T-helper 17 cell (primary cell): ENCODE measurements around the gene EFEMP1. TPM values are rescaled to one million over a fixed set of nuclear protein-coding genes. Genes with fewer than 3 reads are reported as not detected.

ENCODE experiments used
- ATAC-seq: fragments of 150-1000 bp; cut with Tn5 transposase; 2 replicates; pipeline ENCODE4 v1.10.0; 2021; ENCODE audit warnings: mild to moderate bottlenecking, moderate library complexity
- DNase-seq, 3 donors: peaks; one replicate each; pipeline versions ENCODE4 v3.0.0 to v3.0.0-alpha.2; 2020 to 2021
- H3K9me3 ChIP-seq: one replicate; pipeline ENCODE4 v1.7.0; 2013; ENCODE audit warnings: low read length, mild to moderate bottlenecking; ENCODE audit not compliant: control insufficient read depth, poor library complexity, severe bottlenecking
- H3K27ac Mint-ChIP-seq: one replicate; pipeline ENCODE4 v1.8.0; 2022; ENCODE audit warnings: mild to moderate bottlenecking, moderate library complexity, mixed read lengths
- H3K27me3 Mint-ChIP-seq: one replicate; pipeline ENCODE4 v1.8.0; 2022; ENCODE audit warnings: mixed read lengths
- H3K36me3 Mint-ChIP-seq: one replicate; pipeline ENCODE4 v1.8.0; 2022; ENCODE audit warnings: low read depth, mixed read lengths
- H3K4me1 Mint-ChIP-seq: one replicate; pipeline ENCODE4 v1.8.0; 2022; ENCODE audit warnings: mild to moderate bottlenecking, mixed read lengths
- H3K4me3 Mint-ChIP-seq: one replicate; pipeline ENCODE4 v1.8.0; 2022; ENCODE audit warnings: mild to moderate bottlenecking, moderate library complexity, mixed read lengths
- total RNA-seq, 4 donors: library from RNA in 2 of 4; stranded (reverse) in 2 of 4; gene quantifications; one replicate each; pipeline ENCODE4 v1.2.3 and lab custom pipeline; 2022 to 2026

EFEMP1 gene
- total RNA-seq, 2 donors from 2014 or later, result not detected

GRCh38 chr2:55883357-55883756, 40.2 kb downstream of the EFEMP1 start:
- no peak for ATAC-seq
- Mint-ChIP-seq H3K27ac (no peak overlapping the region), H3K4me1 (no peaks in the 10 kb centered on the region), H3K4me3 (no peak overlapping the region), H3K36me3 (no peaks in the 10 kb centered on the region), H3K27me3 (peaks cover 7% of the 10 kb centered on the region)
- H3K9me3 ChIP-seq, result no peaks in the 10 kb centered on the region
- DNase-seq, result no peak

- Mint-ChIP-seq H3K4me3 (no peak overlapping the region), H3K4me1 (no peaks in the 10 kb centered on the region), H3K27ac (no peak overlapping the region), H3K36me3 (no peaks in the 10 kb centered on the region), H3K27me3 (peaks cover 7% of the 10 kb centered on the region)
- no peaks in the 10 kb centered on the region for H3K9me3 ChIP-seq
- DNase-seq (no peak), ATAC-seq (no peak)
Measured at GRCh38 chr2:55882954-55883353, 40.6 kb downstream of the EFEMP1 start.

- Mint-ChIP-seq H3K4me1 (no peaks in the 10 kb centered on the region), H3K4me3 (no peak overlapping the region), H3K27me3 (peaks cover 7% of the 10 kb centered on the region), H3K36me3 (no peaks in the 10 kb centered on the region), H3K27ac (no peak overlapping the region)
- ATAC-seq (no peak), DNase-seq (no peak)
- H3K9me3 ChIP-seq, result no peaks in the 10 kb centered on the region
Measured at GRCh38 chr2:55880416-55881143, 43.0 kb downstream of the EFEMP1 start.

- no peak overlapping the region for H3K27ac Mint-ChIP-seq
Measured at GRCh38 chr2:55879976-55880375, 43.6 kb downstream of the EFEMP1 start.

GRCh38 chr2:55877087-55877436, 46.5 kb downstream of the EFEMP1 start:
- Mint-ChIP-seq H3K4me3 (no peak overlapping the region), H3K27ac (no peak overlapping the region), H3K27me3 (peaks cover 7% of the 10 kb centered on the region), H3K4me1 (no peaks in the 10 kb centered on the region), H3K36me3 (no peaks in the 10 kb centered on the region)
- ATAC-seq, result no peak
- no peaks in the 10 kb centered on the region for H3K9me3 ChIP-seq
- DNase-seq, result no peak

More at GRCh38 chr2:55879976-55880375, 43.6 kb downstream of the EFEMP1 start:
- Mint-ChIP-seq H3K4me1 (no peaks in the 10 kb centered on the region), H3K4me3 (no peak overlapping the region), H3K27me3 (peaks cover 7% of the 10 kb centered on the region), H3K36me3 (no peaks in the 10 kb centered on the region)
- H3K9me3 ChIP-seq, result no peaks in the 10 kb centered on the region
- no peak for DNase-seq
- no peak for ATAC-seq

GRCh38 chr2:55876429-55877086, 47.0 kb downstream of the EFEMP1 start:
- H3K4me1 Mint-ChIP-seq, result no peaks in the 10 kb centered on the region
- H3K27ac Mint-ChIP-seq, result no peak overlapping the region
- no peaks in the 10 kb centered on the region for H3K9me3 ChIP-seq
- ATAC-seq (no peak), DNase-seq (no peak)
- H3K36me3 Mint-ChIP-seq, result no peaks in the 10 kb centered on the region
- peaks cover 7% of the 10 kb centered on the region for H3K27me3 Mint-ChIP-seq
- no peak overlapping the region for H3K4me3 Mint-ChIP-seq

GRCh38 chr2:55875434-55876135, 48.0 kb downstream of the EFEMP1 start:
- Mint-ChIP-seq H3K27me3 (peaks cover 7% of the 10 kb centered on the region), H3K36me3 (no peaks in the 10 kb centered on the region), H3K27ac (no peak overlapping the region), H3K4me3 (no peak overlapping the region), H3K4me1 (no peaks in the 10 kb centered on the region)
- DNase-seq (no peak), ATAC-seq (no peak)
- H3K9me3 ChIP-seq, result no peaks in the 10 kb centered on the region

- no peaks in the 10 kb centered on the region for H3K9me3 ChIP-seq
- Mint-ChIP-seq H3K27ac (no peak overlapping the region), H3K27me3 (no peaks in the 10 kb centered on the region), H3K4me3 (no peak overlapping the region), H3K36me3 (no peaks in the 10 kb centered on the region), H3K4me1 (no peaks in the 10 kb centered on the region)
- DNase-seq, result no peak
- ATAC-seq, result no peak
Measured at GRCh38 chr2:55874338-55874737, 49.2 kb downstream of the EFEMP1 start.

GRCh38 chr2:55871637-55872036, 51.9 kb downstream of the EFEMP1 start:
- ATAC-seq (no peak), DNase-seq (no peak)
- Mint-ChIP-seq H3K27ac (no peak overlapping the region), H3K4me3 (no peak overlapping the region), H3K4me1 (no peaks in the 10 kb centered on the region), H3K27me3 (no peaks in the 10 kb centered on the region), H3K36me3 (no peaks in the 10 kb centered on the region)
- no peaks in the 10 kb centered on the region for H3K9me3 ChIP-seq

GRCh38 chr2:55869637-55870325, 53.8 kb downstream of the EFEMP1 start:
- H3K27ac Mint-ChIP-seq, result no peak overlapping the region
- DNase-seq, result no peak
- H3K36me3 Mint-ChIP-seq, result no peaks in the 10 kb centered on the region
- no peaks in the 10 kb centered on the region for H3K27me3 Mint-ChIP-seq
- H3K4me1 Mint-ChIP-seq, result no peaks in the 10 kb centered on the region
- no peaks in the 10 kb centered on the region for H3K9me3 ChIP-seq
- ATAC-seq, result no peak
- no peak overlapping the region for H3K4me3 Mint-ChIP-seq

- Mint-ChIP-seq H3K27me3 (no peaks in the 10 kb centered on the region), H3K4me3 (no peak overlapping the region), H3K4me1 (no peaks in the 10 kb centered on the region)
Measured at GRCh38 chr2:55865096-55865835, 58.3 kb downstream of the EFEMP1 start.

GRCh38 chr2:55864351-55865084, 59.1 kb downstream of the EFEMP1 start:
- ATAC-seq (no peak), DNase-seq (no peak)
- Mint-ChIP-seq H3K27me3 (no peaks in the 10 kb centered on the region), H3K36me3 (no peaks in the 10 kb centered on the region), H3K4me1 (no peaks in the 10 kb centered on the region), H3K4me3 (no peak overlapping the region), H3K27ac (no peak overlapping the region)
- H3K9me3 ChIP-seq, result no peaks in the 10 kb centered on the region

More at GRCh38 chr2:55865096-55865835, 58.3 kb downstream of the EFEMP1 start:
- no peak for DNase-seq
- no peak for ATAC-seq
- Mint-ChIP-seq H3K27ac (no peak overlapping the region), H3K36me3 (no peaks in the 10 kb centered on the region)
- H3K9me3 ChIP-seq, result no peaks in the 10 kb centered on the region
